ENCODE measurements around the gene THSD4. TPM values are rescaled to one million over a fixed set of nuclear protein-coding genes. Genes with fewer than 3 reads are reported as not detected.

The THSD4 gene
- total RNA-seq, 1 experiment from 2014 or later: 65.4 TPM

DNA sequence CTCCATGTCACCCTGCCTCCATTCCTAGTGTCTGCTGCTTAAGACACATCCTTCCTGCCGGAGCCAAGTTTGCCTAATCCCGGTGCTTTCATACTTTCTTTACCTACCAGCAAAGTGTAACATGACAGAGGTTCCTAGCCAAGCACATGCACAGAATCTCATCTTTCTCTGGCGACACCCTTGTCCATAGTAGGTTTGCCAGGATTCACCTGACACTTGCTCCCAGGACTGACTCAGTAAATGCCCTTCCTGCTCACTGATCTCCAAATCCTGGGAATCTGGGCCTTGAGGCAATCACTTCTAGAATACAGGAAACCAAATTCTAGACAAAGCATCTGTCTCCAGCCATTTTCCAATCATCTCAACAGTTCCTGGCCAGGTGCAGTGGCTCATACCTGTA lies 684.9 kb downstream of the THSD4 start:
- intact Hi-C loops (cut with micrococcal nuclease; ENCODE audit: unreplicated experiment): loop anchor here (2.0 to 5.0 kb wide), 3 partner anchors 53 to 357 kb away; no protein-coding TSS in a partner anchor
- Histone ChIP-seq H3K4me1 (ENCODE audit: control insufficient read depth, insufficient read depth, low read length) (peaks cover 14% of the 10 kb centered on the region), H3K27ac (ENCODE audit: low read length) (no peak overlapping the region), H3K27me3 (ENCODE audit: control insufficient read depth, insufficient read depth, low read length) (no peaks in the 10 kb centered on the region), H3K36me3 (ENCODE audit: control insufficient read depth, insufficient read depth, low read length) (no peaks in the 10 kb centered on the region), H3K4me3 (ENCODE audit: low read depth in 2 of 2, low read length in 2 of 2) (no peak overlapping the region), H3K9me3 (ENCODE audit: control insufficient read depth, insufficient read depth, low read depth, low read length) (no peaks in the 10 kb centered on the region)
- BruUV-seq (replicated peaks): no TSS peak
- ATAC-seq: no peak
- TF ChIP-seq POLR2AphosphoS5 (IDR thresholded peaks at IDR 0.05; ENCODE audit: low read depth, low read length) (no peak), TCF7L2 (IDR thresholded peaks at IDR 0.05; ENCODE audit: low read depth, low read length) (no peak), SIN3A (IDR thresholded peaks at IDR 0.05; ENCODE audit: borderline replicate concordance, insufficient read depth, low read depth, low read length) (no peak)
- TF ChIP-seq, protein P1, sequence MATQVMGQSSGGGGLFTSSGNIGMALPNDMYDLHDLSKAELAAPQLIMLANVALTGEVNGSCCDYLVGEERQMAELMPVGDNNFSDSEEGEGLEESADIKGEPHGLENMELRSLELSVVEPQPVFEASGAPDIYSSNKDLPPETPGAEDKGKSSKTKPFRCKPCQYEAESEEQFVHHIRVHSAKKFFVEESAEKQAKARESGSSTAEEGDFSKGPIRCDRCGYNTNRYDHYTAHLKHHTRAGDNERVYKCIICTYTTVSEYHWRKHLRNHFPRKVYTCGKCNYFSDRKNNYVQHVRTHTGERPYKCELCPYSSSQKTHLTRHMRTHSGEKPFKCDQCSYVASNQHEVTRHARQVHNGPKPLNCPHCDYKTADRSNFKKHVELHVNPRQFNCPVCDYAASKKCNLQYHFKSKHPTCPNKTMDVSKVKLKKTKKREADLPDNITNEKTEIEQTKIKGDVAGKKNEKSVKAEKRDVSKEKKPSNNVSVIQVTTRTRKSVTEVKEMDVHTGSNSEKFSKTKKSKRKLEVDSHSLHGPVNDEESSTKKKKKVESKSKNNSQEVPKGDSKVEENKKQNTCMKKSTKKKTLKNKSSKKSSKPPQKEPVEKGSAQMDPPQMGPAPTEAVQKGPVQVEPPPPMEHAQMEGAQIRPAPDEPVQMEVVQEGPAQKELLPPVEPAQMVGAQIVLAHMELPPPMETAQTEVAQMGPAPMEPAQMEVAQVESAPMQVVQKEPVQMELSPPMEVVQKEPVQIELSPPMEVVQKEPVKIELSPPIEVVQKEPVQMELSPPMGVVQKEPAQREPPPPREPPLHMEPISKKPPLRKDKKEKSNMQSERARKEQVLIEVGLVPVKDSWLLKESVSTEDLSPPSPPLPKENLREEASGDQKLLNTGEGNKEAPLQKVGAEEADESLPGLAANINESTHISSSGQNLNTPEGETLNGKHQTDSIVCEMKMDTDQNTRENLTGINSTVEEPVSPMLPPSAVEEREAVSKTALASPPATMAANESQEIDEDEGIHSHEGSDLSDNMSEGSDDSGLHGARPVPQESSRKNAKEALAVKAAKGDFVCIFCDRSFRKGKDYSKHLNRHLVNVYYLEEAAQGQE (IDR thresholded peaks at IDR 0.05; ENCODE audit: insufficient read depth in 1 of 2, low read depth in 2 of 2, low read length in 1 of 2): no peak
- TF ChIP-seq, protein P2, sequence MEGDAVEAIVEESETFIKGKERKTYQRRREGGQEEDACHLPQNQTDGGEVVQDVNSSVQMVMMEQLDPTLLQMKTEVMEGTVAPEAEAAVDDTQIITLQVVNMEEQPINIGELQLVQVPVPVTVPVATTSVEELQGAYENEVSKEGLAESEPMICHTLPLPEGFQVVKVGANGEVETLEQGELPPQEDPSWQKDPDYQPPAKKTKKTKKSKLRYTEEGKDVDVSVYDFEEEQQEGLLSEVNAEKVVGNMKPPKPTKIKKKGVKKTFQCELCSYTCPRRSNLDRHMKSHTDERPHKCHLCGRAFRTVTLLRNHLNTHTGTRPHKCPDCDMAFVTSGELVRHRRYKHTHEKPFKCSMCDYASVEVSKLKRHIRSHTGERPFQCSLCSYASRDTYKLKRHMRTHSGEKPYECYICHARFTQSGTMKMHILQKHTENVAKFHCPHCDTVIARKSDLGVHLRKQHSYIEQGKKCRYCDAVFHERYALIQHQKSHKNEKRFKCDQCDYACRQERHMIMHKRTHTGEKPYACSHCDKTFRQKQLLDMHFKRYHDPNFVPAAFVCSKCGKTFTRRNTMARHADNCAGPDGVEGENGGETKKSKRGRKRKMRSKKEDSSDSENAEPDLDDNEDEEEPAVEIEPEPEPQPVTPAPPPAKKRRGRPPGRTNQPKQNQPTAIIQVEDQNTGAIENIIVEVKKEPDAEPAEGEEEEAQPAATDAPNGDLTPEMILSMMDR (IDR thresholded peaks at IDR 0.05): no peak
- ChIA-PET POLR2A (interaction anchor here (0.7 kb wide), 1 partner anchor 48 kb away, joined by 6 read pairs; no protein-coding TSS in a partner anchor), CTCF (interaction anchor here (1.7 to 2.9 kb wide), 2 partner anchors 48 to 57 kb away, joined by 12 to 22 read pairs; no protein-coding TSS in a partner anchor)
- no peak for DNase-seq (ENCODE audit: low read depth, low spot score)
- in situ Hi-C loops (cut with HindIII; ENCODE audit: low pct_unique_long_range_greater_than_20kb, low sequenced_read_pairs): no loop called here

DNA sequence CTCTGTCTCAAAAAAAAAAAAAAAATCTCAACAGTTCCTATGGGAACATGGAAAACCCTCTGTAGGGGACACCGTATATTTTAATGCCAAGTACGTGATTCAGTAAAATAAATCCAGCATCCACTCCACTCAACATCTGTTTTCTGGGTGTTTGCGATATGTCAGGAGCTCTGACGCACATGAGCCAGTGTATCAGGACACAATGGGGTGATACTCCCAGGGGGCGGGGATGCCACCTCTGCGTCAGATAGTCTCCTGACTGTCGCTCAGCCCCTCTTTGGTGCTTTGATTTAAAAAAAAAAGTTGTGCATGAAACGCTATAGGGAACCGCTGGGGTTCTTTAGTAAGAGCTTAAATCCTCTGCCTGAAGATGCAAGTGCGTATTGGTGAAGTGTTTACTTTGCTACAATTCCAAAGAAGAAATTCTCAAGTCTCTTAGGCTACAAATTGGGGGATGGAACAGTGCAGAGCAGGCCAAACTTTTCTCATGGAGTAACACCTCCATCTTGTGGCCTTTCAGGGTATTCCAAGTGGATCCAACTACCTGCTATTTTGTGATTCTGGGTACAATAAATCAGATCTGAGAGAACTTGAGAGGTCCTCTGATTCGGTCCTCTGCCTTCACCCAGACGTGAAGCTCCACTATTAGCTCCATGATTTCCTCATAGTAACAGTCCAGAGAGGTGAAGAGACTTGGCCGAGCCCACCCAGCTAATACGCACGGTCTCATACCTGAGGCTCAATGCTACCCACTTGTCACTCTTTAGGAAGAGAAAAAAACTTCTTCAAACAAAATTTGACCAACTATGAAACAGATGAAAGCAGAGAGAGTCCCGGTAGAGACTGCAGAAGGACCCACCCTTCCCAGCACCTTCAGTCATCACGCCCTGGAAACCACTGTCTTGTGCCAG lies 685.8 kb downstream of the THSD4 start:
- Histone ChIP-seq H3K4me1 (ENCODE audit: control insufficient read depth, insufficient read depth, low read length) (peaks cover 16% of the 10 kb centered on the region), H3K27ac (ENCODE audit: low read length) (no peak overlapping the region; the same call in 1 of the 2 replicates), H3K36me3 (ENCODE audit: control insufficient read depth, insufficient read depth, low read length) (no peaks in the 10 kb centered on the region), H3K4me3 (ENCODE audit: low read depth in 2 of 2, low read length in 2 of 2) (no peak overlapping the region), H3K27me3 (ENCODE audit: control insufficient read depth, insufficient read depth, low read length) (no peaks in the 10 kb centered on the region), H3K9me3 (ENCODE audit: control insufficient read depth, insufficient read depth, low read depth, low read length) (no peaks in the 10 kb centered on the region)
- no TSS peak for BruUV-seq (replicated peaks)
- POLR2A ChIA-PET: interaction anchor here (0.7 kb wide), 1 partner anchor 17 kb away, joined by 5 read pairs; no protein-coding TSS in a partner anchor
- in situ Hi-C loops (cut with HindIII; ENCODE audit: low pct_unique_long_range_greater_than_20kb, low sequenced_read_pairs) (no loop called here), intact Hi-C loops (cut with micrococcal nuclease; ENCODE audit: unreplicated experiment) (loop anchor here (2.0 to 5.0 kb wide), 3 partner anchors 54 to 356 kb away; no protein-coding TSS in a partner anchor)
- ATAC-seq (peak; percentile 89), DNase-seq (ENCODE audit: low read depth, low spot score) (peak; percentile 64)
- CTCF ChIA-PET: interaction anchor here (0.6 to 2.9 kb wide), 3 partner anchors 49 to 416 kb away, joined by 4 to 22 read pairs (median 12); no protein-coding TSS in a partner anchor
- TF ChIP-seq, protein P2 (IDR thresholded peaks at IDR 0.05): peak; percentile 87
- TF ChIP-seq SIN3A (IDR thresholded peaks at IDR 0.05; ENCODE audit: borderline replicate concordance, insufficient read depth, low read depth, low read length): no peak
